Activated CD8-positive, alpha-beta T cell treated with anti-CD3 and anti-CD28 coated beads, Interleukin-2, amount 10 ng/mL, durations not matched to agents 7 days and 5 days (primary cell): ENCODE data around the gene BMPR2. TPM values are rescaled to one million over a fixed set of nuclear protein-coding genes. Genes with fewer than 3 reads are reported as not detected.
"Not testable (repeated sequence)": the region's sequence is repeated elsewhere in the genome, so short reads cannot be mapped to it uniquely, and the experiment has no call there.

ENCODE experiments used
- ATAC-seq: fragments of 150-1000 bp; cut with Tn5 transposase; one replicate; pipeline ENCODE4 v1.10.0; 2021; ENCODE audit warnings: moderate library complexity
- CTCF ChIA-PET: fragments of 350-600 bp; sonication (Branson Sonifier 250); formaldehyde crosslinking; loops from one replicate; lab custom pipeline; 2021; ENCODE audit warnings: antibody characterized with exemption; lab: Charles Lee
- POLR2A ChIA-PET: fragments of 350-600 bp; sonication (Branson Sonifier 250); formaldehyde crosslinking; loops from one replicate; lab custom pipeline; 2021; ENCODE audit warnings: antibody characterized with exemption; lab: Charles Lee
- DNase-seq: peaks from one replicate; pipeline ENCODE4 v3.0.0-alpha.2; 2020
- H3K27ac Mint-ChIP-seq: one replicate; pipeline ENCODE4 v1.8.0; 2021; ENCODE audit warnings: mild to moderate bottlenecking, mixed read lengths
- H3K27me3 Mint-ChIP-seq: one replicate; pipeline ENCODE4 v1.8.0; 2021; ENCODE audit warnings: low read depth, mixed read lengths
- H3K36me3 Mint-ChIP-seq: one replicate; pipeline ENCODE4 v1.8.0; 2021; ENCODE audit warnings: low read depth, mixed read lengths
- H3K4me1 Mint-ChIP-seq: one replicate; pipeline ENCODE4 v1.8.0; 2021; ENCODE audit warnings: low read depth, mixed read lengths
- H3K4me3 Mint-ChIP-seq: one replicate; pipeline ENCODE4 v1.8.0; 2021; ENCODE audit warnings: mild to moderate bottlenecking, mixed read lengths
- H3K9me3 Mint-ChIP-seq: one replicate; pipeline ENCODE4 v1.8.0; 2022; ENCODE audit warnings: mixed read lengths; ENCODE audit not compliant: insufficient read depth
- total RNA-seq, 2 experiments: library from RNA; stranded (reverse); gene quantifications; one replicate each; pipeline ENCODE4 v1.2.3, GENCODE V29; 2021

BMPR2 gene
- total RNA-seq, 2 experiments from 2014 or later: 6.3 to 7.0 TPM

DNA sequence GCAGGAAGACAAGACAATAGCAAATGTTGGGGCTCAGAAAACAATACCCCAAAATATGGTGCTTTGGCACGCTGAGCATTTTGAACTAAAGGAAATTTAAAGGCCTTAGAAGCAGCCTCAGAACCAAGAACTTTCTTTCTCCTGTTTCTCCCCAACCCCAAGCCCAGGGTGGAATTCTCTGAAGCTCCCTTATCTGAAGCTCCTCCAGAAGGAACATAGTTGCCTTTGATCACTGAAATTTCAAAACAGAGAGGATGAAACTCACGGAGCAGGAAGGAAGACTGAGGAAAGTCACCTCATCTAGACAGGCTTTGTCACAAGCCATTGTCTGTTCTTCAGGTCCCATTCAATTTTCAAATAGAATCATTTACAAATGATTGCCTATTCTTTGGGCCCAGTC lies 15.5 kb upstream of the BMPR2 start:
- no peak for ATAC-seq
- DNase-seq: no peak
- Mint-ChIP-seq H3K36me3 (no peaks in the 10 kb centered on the region), H3K27me3 (no peaks in the 10 kb centered on the region), H3K4me1 (no peaks in the 10 kb centered on the region), H3K9me3 (no peaks in the 10 kb centered on the region), H3K27ac (no peak overlapping the region), H3K4me3 (no peak overlapping the region)
- CTCF ChIA-PET: no interaction called here
- POLR2A ChIA-PET: no interaction called here

DNA sequence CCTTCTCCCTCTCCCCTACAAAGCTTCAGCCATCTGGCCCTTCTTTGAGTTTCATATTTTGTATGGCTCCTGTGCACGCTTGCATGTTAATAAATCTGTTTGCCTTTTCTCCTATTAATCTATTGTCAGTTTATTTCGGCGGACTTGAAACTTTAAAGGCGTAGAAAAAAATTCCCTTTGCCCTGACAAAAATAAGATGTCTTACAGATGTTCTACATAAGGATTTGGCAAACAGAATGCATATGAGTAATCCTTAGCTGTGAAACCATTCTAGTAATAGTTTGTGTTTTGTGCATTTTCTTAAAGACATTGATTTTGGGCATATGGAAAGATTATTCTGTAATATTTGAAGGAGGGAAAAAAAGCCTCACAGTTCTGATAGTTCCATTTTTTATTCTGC lies 15.0 kb upstream of the BMPR2 start:
- Mint-ChIP-seq H3K36me3 (no peaks in the 10 kb centered on the region), H3K4me1 (no peaks in the 10 kb centered on the region)

DNA sequence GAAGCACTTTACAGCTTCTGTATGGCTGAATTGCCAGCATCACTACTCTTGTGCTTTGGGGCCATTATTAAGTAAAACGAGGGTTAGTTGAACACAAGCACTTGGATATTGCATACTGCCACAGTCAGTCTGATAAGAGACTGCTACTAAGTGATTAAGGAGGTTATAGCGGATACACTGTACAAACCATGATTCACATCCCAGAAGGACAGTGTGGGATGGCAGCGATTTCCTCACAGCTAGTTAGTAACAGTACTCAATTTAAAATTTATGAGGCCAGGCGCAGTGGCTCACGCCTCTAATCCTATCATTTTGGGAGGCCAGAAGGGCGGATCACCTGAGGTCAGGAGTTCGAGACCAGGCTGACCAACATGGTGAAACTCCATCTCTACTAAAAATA lies 2.6 kb upstream of the BMPR2 start:
- ATAC-seq: no peak
- H3K36me3 Mint-ChIP-seq: no peaks in the 10 kb centered on the region
- POLR2A ChIA-PET: no interaction called here
- DNase-seq: no peak
- CTCF ChIA-PET: interaction anchor here (1.0 kb wide), 1 partner anchor 215 kb away, joined by 4 read pairs; no protein-coding TSS in a partner anchor
- no peak overlapping the region for H3K27ac Mint-ChIP-seq
- H3K27me3 Mint-ChIP-seq: peaks cover 10% of the 10 kb centered on the region
- H3K4me1 Mint-ChIP-seq: peaks cover 16% of the 10 kb centered on the region
- H3K4me3 Mint-ChIP-seq: no peak overlapping the region
- H3K9me3 Mint-ChIP-seq: no peaks in the 10 kb centered on the region

More for the DNA sequence above, 15.0 kb upstream of the BMPR2 start:
- H3K27ac Mint-ChIP-seq: no peak overlapping the region
- no peaks in the 10 kb centered on the region for H3K27me3 Mint-ChIP-seq
- ChIA-PET POLR2A (no interaction called here), CTCF (no interaction called here)
- no peak overlapping the region for H3K4me3 Mint-ChIP-seq
- no peak for ATAC-seq
- DNase-seq: no peak
- H3K9me3 Mint-ChIP-seq: no peaks in the 10 kb centered on the region

DNA sequence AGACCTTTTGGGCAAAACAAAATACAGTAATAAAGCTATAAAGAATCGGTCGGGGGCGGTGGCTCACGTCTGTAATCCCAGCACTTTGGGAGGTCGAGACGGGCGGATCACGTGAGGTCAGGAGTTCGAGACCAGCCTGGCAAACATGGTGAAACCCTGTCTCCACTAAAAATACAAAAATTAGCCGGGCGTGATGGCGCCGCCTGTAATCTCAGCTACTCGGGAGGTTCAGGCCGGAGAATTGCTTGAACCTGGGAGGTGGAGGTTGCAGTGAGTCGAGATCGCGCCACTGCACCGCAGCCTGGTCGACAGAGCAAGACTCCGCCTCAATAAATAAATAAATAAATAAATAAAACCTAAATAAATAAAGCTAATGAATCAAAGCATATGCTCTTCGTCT lies 1.7 kb upstream of the BMPR2 start:
- CTCF ChIA-PET, ATAC-seq, DNase-seq, H3K9me3 Mint-ChIP-seq, H3K27ac Mint-ChIP-seq, H3K36me3 Mint-ChIP-seq: not testable (repeated sequence)
- Mint-ChIP-seq H3K4me1 (peaks cover 21% of the 10 kb centered on the region), H3K4me3 (peak overlapping the region; percentile 97), H3K27me3 (peaks cover 10% of the 10 kb centered on the region)
- POLR2A ChIA-PET: interaction anchor here (1.0 kb wide), 1 partner anchor 637 kb away, joined by 3 read pairs; no protein-coding TSS in a partner anchor

DNA sequence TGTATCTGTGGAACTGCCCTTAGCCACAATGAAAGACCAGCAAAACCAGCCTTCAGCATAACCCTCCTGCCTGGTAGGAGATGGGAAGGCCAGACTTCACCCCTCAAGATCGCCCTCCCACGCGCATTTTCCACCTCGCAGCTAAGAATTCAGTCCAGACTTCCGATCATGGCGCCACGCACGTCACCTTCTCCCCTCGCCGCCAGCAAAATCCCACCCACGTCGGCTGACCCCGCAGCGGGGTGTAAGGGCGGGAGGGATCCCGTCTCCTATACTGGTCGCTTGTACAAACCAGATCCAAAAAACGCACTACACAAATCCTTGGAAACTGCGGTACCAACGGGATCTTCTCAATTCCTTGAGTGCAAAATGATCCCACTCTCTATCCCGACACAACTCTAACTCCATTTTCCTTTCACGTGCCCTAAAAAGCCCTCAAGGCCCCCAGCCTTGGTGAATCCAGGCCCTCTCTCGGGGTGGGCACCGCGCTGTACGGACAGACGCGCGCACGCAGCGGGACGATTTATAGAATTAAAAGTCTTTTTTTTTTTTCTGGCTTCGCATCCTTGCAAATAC lies 1.0 kb upstream of the BMPR2 start:
- H3K27ac Mint-ChIP-seq: peak overlapping the region; percentile 78
- no peaks in the 10 kb centered on the region for H3K36me3 Mint-ChIP-seq
- POLR2A ChIA-PET: interaction anchor here (1.0 kb wide), 1 partner anchor 636 kb away, joined by 3 read pairs; no protein-coding TSS in a partner anchor
- ATAC-seq (peak; percentile 7), DNase-seq (peak; percentile 39)
- CTCF ChIA-PET: no interaction called here
- peaks cover 10% of the 10 kb centered on the region for H3K27me3 Mint-ChIP-seq
- peak overlapping the region; percentile 97 for H3K4me3 Mint-ChIP-seq
- H3K9me3 Mint-ChIP-seq: no peaks in the 10 kb centered on the region
- H3K4me1 Mint-ChIP-seq: peaks cover 25% of the 10 kb centered on the region

DNA sequence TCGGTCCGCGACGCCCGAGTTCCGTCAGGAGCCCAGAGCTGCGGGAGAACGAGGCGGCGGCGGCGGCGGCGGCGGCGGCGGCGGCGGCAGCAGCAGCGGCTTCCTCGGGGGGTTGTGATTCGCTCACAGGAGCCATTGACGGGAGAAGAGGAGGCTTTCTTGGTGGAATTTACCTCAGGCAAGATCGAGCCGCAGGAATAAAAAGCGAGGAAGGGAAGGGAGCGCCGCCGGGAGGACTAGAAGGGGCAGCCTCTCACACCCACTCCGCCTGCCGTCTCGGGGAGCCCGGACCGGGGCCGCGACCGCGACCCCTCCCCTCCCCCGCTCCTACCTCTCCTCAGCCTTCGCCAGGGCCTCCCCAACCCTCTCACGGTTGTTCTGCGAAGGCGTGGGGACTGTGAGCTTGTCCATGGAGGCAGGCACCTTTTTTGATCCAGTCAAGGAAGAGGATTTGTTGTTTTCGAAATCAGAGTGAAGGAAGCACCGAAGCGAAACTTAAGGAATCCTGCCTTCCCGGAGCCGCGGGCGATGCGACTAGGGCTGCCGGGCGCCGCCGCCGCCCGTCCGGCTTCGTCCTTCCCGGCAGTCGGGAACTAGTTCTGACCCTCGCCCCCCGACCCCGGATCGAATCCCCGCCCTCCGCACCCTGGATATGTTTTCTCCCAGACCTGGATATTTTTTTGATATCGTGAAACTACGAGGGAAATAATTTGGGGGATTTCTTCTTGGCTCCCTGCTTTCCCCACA lies 506 bp downstream of the BMPR2 start:
- Mint-ChIP-seq H3K9me3 (no peaks in the 10 kb centered on the region), H3K4me1 (peaks cover 28% of the 10 kb centered on the region), H3K27me3 (peaks cover 10% of the 10 kb centered on the region), H3K27ac (peak overlapping the region; percentile 84), H3K4me3 (peak overlapping the region; percentile 97), H3K36me3 (no peaks in the 10 kb centered on the region)
- ATAC-seq: peak; percentile 41
- ChIA-PET CTCF (no interaction called here), POLR2A (interaction anchor here (0.5 kb wide), 1 partner anchor 646 kb away, joined by 3 read pairs; no protein-coding TSS in a partner anchor)
- peak; percentile 43 for DNase-seq

DNA sequence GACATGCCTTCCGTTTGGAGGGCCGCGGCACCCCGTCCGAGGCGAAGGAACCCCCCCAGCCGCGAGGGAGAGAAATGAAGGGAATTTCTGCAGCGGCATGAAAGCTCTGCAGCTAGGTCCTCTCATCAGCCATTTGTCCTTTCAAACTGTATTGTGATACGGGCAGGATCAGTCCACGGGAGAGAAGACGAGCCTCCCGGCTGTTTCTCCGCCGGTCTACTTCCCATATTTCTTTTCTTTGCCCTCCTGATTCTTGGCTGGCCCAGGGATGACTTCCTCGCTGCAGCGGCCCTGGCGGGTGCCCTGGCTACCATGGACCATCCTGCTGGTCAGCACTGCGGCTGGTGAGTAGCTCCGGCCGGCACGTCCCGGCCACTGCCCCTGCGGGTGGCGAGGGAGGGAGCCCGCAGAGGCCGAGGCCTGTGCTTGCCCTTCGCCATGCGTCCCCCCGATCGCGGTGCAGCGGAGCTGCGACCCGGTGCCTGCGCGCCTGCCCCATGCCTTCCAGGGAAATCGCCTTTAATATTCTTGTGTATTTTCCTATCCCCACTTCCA lies 1.2 kb downstream of the BMPR2 start:
- DNase-seq: peak; percentile 24
- H3K4me3 Mint-ChIP-seq: peak overlapping the region; percentile 97
- no peaks in the 10 kb centered on the region for H3K36me3 Mint-ChIP-seq
- peaks cover 10% of the 10 kb centered on the region for H3K27me3 Mint-ChIP-seq
- POLR2A ChIA-PET: interaction anchor here (0.5 kb wide), 1 partner anchor 646 kb away, joined by 3 read pairs; no protein-coding TSS in a partner anchor
- CTCF ChIA-PET: no interaction called here
- ATAC-seq: no peak
- no peaks in the 10 kb centered on the region for H3K9me3 Mint-ChIP-seq
- peaks cover 28% of the 10 kb centered on the region for H3K4me1 Mint-ChIP-seq
- H3K27ac Mint-ChIP-seq: peak overlapping the region; percentile 84

DNA sequence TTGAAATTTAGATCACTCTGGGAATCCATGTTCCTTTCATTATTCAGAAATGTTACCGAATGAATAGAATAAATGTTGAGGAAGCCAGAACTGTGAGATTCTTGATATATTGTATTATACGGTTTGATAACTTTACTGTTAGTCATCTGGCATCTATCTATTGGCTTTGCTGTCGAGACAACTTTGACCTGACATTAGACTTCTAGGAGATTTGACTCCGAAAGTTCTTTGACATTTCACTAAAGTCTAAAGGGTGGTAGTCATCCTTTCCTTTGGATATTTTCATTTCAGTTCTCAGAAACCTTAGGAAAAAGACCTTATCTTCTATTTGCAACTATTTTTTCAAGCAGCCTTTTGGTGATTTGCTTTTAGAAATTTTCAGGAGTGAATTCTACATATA lies 1.9 kb downstream of the BMPR2 start:
- H3K9me3 Mint-ChIP-seq: no peaks in the 10 kb centered on the region
- H3K4me3 Mint-ChIP-seq: peak overlapping the region; percentile 97
- no peaks in the 10 kb centered on the region for H3K36me3 Mint-ChIP-seq
- POLR2A ChIA-PET: no interaction called here
- no peak for DNase-seq
- peaks cover 10% of the 10 kb centered on the region for H3K27me3 Mint-ChIP-seq
- ATAC-seq: no peak
- CTCF ChIA-PET: no interaction called here
- H3K4me1 Mint-ChIP-seq: peaks cover 28% of the 10 kb centered on the region
- H3K27ac Mint-ChIP-seq: no peak overlapping the region

DNA sequence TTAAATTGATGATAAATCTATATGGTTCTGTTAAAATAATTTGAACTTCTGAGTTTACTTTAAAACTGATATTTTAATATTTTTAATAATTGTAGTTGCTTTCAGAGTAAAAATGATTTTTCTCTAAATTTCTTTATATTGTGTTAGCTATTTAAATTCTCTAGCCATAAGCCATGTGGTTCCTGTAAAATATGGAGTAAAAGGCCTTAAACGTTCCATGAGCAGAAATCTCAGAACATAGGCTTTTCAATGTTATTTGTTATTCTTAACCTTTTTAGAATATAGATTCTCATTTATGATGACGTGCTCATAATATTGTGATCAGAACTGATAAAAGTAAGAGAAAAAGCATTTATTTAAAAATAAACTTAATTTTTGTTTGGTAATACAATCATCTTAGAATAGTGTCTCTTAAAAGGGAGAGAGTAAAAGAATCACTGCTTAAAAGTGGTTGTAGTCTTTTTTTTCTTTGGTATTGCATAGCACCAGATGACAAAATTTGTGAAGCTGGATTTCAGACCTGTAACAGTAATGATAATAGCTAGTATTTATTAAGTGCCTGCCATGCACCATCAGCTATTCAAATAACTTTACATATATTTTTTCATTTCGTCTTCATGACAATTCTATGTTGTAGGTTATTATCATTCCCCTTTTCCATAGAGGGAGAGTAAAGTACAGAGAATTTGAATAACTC lies 2.7 kb downstream of the BMPR2 start:
- POLR2A ChIA-PET: no interaction called here
- H3K9me3 Mint-ChIP-seq: no peaks in the 10 kb centered on the region
- no peak for ATAC-seq
- CTCF ChIA-PET: no interaction called here
- no peak for DNase-seq
- no peak overlapping the region for H3K27ac Mint-ChIP-seq
- H3K4me1 Mint-ChIP-seq: peaks cover 28% of the 10 kb centered on the region
- H3K27me3 Mint-ChIP-seq: peaks cover 7% of the 10 kb centered on the region
- no peaks in the 10 kb centered on the region for H3K36me3 Mint-ChIP-seq
- peak overlapping the region; percentile 97 for H3K4me3 Mint-ChIP-seq

DNA sequence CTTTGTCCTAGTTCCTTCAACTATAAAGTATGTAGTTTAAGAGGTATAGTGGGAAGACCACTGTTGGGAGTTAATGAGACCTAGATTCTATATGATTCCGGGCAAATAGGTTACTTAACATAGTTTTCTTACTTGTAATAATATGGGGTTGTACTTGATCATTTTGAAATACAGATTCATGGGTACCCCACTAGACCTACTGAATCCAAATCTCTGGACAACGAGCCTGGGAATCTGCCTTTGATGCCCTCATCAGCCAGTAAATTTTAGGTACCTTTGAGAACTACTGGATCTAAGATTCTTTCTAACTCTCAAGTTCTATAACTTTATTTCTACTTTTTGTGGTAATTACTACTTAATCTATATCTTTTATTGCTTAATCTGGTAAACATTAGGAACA lies 6.6 kb downstream of the BMPR2 start:
- peaks cover 23% of the 10 kb centered on the region for H3K4me1 Mint-ChIP-seq
- H3K36me3 Mint-ChIP-seq: no peaks in the 10 kb centered on the region
- no peaks in the 10 kb centered on the region for H3K27me3 Mint-ChIP-seq
- no peaks in the 10 kb centered on the region for H3K9me3 Mint-ChIP-seq
- ATAC-seq (no peak), DNase-seq (no peak)
- no peak overlapping the region for H3K4me3 Mint-ChIP-seq
- H3K27ac Mint-ChIP-seq: no peak overlapping the region
- POLR2A ChIA-PET: no interaction called here
- CTCF ChIA-PET: no interaction called here

DNA sequence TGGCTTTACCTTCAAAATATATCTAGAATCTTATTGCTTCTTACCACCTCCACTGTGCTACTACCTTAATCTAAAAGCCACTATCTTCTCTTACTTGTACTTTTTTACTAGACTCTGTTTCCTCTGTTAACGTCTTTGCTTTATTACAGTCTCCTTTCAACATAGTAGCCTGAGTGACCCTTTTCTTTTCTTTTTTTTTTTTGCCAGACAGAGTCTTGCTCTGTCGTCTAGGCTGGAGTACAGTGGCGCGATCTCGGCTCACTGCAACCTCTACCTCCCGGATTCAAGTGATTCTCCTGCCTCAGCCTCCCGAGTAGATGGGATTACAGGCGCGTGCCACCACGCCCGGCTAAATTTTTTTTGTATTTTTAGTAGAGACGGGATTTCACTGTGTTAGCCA lies 10.4 kb downstream of the BMPR2 start:
- H3K27ac Mint-ChIP-seq, CTCF ChIA-PET, H3K27me3 Mint-ChIP-seq, POLR2A ChIA-PET, H3K4me3 Mint-ChIP-seq, H3K4me1 Mint-ChIP-seq, DNase-seq, H3K9me3 Mint-ChIP-seq, ATAC-seq, H3K36me3 Mint-ChIP-seq: not testable (repeated sequence)
